Lower leg skin (tissue), 4 donors: ENCODE results near the gene LHX6. TPM values are rescaled to one million over a fixed set of nuclear protein-coding genes. Genes with fewer than 3 reads are reported as not detected.

ENCODE experiments used
- DNase-seq, 2 donors: peaks; one replicate each; pipeline ENCODE4 v3.0.0-alpha.2; 2019; ENCODE audit warnings: low spot score in 2 of 2
- H3K4me3 ChIP-seq: fragments of 200-600 bp; sonication (generic); 2 replicates; pipeline ENCODE4 v1.5.1; 2017; ENCODE audit warnings: mild to moderate bottlenecking, low read depth; ENCODE audit not compliant: poor library complexity, severe bottlenecking
- POLR2A ChIP-seq, 2 donors: fragments of 450-650 bp; IDR thresholded peaks; one replicate each; pipeline ENCODE4 v1.6.1; 2016 to 2017; ENCODE audit warnings: antibody characterized with exemption in 2 of 2, mild to moderate bottlenecking in 1 of 2, moderate library complexity in 1 of 2
- WGBS, 2 donors: methylation state at CpG; one replicate each; pipeline ENCODE4 v1.1.5; 2018; 5-methylcytosine and 5-hydroxymethylcytosine counted together
- intact Hi-C: fragments of 100-400 bp; cut with DNase I; formaldehyde crosslinking; loops from one replicate; pipeline ENCODE4 v1.15.0; 2023; ENCODE audit warnings: low total_unique reads
- total RNA-seq, 4 donors: library from RNA; depleted of rRNA; stranded (reverse); fragments of >200 nt; gene quantifications; one replicate each; pipeline ENCODE4 v1.1.0, GENCODE V29; 2016
- TF ChIP-seq, protein P1 (sequence below), 3 donors: fragments of 450-650 bp; IDR thresholded peaks; one replicate each; pipeline ENCODE4 v1.5.1; 2016; ENCODE audit warnings: antibody characterized with exemption in 3 of 3, mild to moderate bottlenecking in 3 of 3, moderate library complexity in 2 of 3

The LHX6 gene
- 1 to 10 TPM; 2.7 to 6.5 (median 4.4) TPM for total RNA-seq

DNA sequence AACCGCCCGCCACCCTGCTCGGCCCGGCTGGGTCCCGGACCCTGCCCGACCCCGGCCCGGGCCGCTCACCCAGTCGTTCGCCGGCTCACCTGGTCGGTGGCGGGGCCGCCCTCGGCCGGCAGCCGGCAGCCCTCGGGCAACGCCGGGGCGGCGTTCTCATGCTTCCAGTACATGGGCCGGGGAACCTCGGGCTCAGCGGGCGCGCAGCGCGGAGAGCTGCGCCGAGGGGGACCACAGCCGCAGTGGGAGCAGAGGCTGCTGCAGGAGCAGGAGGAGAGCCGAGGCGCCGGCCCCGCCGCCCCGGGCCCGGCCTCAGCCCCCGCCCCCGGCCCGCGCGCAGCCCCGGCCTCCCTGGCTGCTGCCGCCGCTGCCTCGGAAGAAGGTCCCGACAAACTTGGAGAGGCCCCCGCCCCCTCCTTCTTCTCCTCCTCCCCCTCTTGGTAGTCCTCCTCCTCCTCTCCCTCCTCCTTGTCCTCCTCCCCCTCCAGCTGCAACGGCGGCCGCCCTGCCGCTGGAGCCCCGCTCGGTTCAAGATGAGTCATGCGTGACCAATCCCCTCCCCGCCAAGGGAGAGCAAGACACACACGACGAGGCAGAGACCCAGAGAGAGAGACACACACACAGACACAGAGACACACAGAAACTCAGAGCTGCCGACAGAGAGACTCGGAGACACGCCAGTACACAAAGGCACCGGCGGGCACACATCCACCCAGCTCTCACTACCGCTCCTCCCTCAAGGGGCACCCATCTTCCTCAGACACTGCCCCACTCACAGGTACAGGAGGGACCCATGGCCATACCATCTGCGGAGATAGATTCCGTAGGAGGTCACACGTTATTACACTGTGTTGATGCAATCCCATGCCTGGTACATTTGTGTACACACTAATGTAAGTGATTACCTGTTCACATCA, at the start of gene LHX6:
TSS of gene LHX6 (minus strand) at position 390 of the 917 bp plus-strand sequence. CDS start at position 173, 217 bp downstream.
- DNase-seq: no peak
- no peak for TF ChIP-seq POLR2A (IDR thresholded peaks at IDR 0.05)
- TF ChIP-seq, protein P1, sequence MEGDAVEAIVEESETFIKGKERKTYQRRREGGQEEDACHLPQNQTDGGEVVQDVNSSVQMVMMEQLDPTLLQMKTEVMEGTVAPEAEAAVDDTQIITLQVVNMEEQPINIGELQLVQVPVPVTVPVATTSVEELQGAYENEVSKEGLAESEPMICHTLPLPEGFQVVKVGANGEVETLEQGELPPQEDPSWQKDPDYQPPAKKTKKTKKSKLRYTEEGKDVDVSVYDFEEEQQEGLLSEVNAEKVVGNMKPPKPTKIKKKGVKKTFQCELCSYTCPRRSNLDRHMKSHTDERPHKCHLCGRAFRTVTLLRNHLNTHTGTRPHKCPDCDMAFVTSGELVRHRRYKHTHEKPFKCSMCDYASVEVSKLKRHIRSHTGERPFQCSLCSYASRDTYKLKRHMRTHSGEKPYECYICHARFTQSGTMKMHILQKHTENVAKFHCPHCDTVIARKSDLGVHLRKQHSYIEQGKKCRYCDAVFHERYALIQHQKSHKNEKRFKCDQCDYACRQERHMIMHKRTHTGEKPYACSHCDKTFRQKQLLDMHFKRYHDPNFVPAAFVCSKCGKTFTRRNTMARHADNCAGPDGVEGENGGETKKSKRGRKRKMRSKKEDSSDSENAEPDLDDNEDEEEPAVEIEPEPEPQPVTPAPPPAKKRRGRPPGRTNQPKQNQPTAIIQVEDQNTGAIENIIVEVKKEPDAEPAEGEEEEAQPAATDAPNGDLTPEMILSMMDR (IDR thresholded peaks at IDR 0.05): no peak
- H3K4me3 ChIP-seq: peak within 1 kb of the TSS; percentile 28
- 8 to 9% methylated on average over 31 to 32 of the region's 70 CpGs for WGBS, 2 donors
- intact Hi-C loops: no loop called here

DNA sequence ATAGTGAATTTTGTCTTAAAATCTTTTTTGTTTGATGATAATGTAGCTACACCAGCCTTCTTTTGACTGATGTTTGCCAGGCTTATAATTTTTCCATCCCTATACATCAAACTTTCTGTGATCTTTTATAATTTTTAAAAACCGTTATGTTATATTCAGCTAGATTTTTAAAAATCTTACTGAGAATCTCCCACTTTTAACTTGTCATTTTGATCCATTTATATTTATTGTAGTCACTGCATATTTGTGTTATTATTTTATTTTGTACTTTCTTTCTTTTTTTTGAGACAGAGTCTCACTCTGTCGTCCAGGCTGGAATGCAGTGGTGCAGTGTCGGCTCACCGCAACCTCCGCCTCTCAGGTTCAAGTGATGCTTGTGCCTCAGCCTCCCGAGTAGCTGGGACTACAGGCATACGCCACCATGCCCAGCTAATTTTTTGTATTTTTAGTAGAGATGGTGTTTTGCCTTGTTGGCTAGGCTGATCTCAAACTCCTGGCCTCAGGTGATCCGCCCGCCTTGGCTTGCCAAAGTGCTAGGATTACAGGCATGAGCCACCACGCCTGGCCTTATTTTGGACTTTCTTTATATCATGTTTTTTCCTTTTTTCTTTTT, 48.6 kb upstream of the LHX6 start:
- TF ChIP-seq POLR2A (IDR thresholded peaks at IDR 0.05): no peak
- DNase-seq: no peak
- intact Hi-C loops: no loop called here
- no peak overlapping the region for H3K4me3 ChIP-seq
- 98% methylated on average over 10 of the region's 10 CpGs for WGBS, 2 donors

DNA sequence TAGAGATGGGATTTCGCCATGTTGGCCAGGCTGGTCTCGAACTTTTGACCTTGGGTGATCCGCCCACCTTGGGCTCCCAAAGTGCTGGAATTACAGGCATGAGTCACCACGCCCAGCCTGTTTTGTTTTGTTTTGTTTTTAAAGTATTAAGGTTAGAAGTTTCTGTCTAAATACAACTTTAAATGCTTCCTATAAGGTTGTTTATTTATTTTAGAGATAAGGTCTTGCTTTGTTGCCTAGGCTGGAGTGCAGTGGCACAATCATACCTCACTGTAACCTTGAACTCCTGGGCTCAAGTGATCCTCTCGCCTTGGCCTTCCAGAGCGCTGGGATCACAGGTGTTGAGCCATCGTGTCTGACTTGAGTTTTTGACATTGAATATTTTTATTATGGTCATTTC, 47.3 kb upstream of the LHX6 start:
- TF ChIP-seq POLR2A (IDR thresholded peaks at IDR 0.05): no peak
- TF ChIP-seq, protein P1 (IDR thresholded peaks at IDR 0.05): no peak
- WGBS, 2 donors: 92 to 96% methylated on average over 7 of the region's 7 CpGs
- no peak for DNase-seq
- no peak overlapping the region for H3K4me3 ChIP-seq
- intact Hi-C loops: no loop called here

DNA sequence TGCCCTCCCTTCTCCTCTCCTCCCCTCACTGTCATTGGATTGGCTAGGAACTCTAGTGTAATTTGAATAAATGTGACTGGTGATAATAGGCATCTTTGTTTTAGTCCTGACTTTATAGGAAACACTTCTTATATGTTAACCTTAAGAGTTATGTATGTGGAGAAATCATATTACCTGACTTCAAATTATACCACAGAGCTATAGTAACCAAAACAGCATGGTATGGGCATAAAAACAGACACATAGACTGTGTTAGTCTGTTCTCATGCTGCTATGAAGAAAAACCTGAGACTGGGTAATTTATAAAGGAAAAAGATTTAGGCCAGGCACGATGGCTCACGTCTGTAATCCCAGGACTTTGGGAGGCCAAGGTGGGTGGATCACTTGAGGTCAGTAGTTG, 45.3 kb upstream of the LHX6 start:
- H3K4me3 ChIP-seq: no peak overlapping the region
- DNase-seq: no peak
- intact Hi-C loops: no loop called here
- TF ChIP-seq, protein P1 (IDR thresholded peaks at IDR 0.05): no peak
- TF ChIP-seq POLR2A (IDR thresholded peaks at IDR 0.05): no peak
- 96 to 98% methylated on average over 2 of the region's 2 CpGs for WGBS, 2 donors

DNA sequence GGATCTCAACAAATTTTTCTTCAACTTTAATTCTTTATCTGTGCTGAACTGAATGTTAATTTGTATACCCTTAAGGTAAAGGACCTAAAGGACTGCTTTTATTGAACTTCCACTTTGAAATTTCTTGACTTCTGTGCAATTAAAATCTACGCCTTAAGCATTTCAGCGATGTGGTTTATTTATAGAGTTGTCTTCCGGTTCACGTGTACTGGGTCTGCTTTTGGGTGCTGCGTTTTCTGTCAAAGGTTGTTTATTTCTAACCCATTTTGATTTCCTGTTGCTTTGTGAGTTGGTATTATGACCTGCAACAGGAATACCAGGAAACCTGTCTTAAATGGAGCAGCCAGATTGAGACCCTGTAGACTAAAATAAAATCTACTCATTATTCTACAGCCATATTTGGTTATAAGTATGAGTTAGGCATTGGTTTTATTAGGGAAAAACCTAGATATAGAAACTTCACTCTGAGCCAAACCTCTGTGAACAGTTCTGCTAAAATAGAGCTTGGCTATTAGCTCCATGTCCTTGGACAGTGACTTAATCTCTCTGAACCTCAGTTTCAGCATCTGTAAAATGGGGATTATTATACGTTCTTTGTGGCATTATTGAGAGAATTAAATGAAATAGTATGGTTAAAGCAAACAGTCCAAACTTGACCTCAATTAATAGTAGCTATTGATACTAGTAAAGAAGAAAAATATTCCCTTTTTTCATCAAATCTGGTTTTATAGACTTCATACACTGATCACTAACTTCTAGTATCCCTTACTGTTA, 39.5 kb upstream of the LHX6 start:
- DNase-seq: no peak
- no peak overlapping the region for H3K4me3 ChIP-seq
- no peak for TF ChIP-seq POLR2A (IDR thresholded peaks at IDR 0.05)
- TF ChIP-seq, protein P1 (IDR thresholded peaks at IDR 0.05): no peak
- intact Hi-C loops: no loop called here
- WGBS, 2 donors: 77 to 79% methylated on average over 6 of the region's 6 CpGs
